ENCODE results near the gene PIMREG.

The PIMREG gene

DNA sequence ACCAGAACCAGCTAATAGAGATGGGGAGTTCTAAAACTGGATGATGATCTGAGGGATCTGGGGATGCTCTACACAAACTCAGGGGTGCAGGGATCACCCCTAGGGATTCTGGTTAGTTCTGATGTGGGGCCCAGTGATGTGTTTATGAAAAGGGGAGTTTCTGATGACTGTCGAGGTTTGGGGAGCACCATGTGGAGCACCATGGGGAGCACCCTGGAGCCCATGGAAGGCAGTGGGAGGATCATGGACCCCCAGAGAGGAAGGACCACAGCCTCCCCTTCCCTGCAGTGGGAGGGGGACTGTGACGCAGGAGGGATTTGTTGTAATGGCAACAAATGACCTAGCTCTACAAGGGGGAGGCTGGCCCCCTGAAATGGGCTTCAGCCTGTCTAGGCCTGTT is 18.4 kb downstream of the PIMREG start:
- no peak for TF ChIP-seq CTCF (IDR thresholded peaks at IDR 0.05; ENCODE audit: extremely low read depth, insufficient read depth, missing control alignments)
- in situ Hi-C loops (cut with MboI; ENCODE audit: low pct_unique_long_range_greater_than_20kb, low sequenced_read_pairs, unreplicated experiment) = no loop called here
- no peak for DNase-seq (ENCODE audit: low spot score)

DNA sequence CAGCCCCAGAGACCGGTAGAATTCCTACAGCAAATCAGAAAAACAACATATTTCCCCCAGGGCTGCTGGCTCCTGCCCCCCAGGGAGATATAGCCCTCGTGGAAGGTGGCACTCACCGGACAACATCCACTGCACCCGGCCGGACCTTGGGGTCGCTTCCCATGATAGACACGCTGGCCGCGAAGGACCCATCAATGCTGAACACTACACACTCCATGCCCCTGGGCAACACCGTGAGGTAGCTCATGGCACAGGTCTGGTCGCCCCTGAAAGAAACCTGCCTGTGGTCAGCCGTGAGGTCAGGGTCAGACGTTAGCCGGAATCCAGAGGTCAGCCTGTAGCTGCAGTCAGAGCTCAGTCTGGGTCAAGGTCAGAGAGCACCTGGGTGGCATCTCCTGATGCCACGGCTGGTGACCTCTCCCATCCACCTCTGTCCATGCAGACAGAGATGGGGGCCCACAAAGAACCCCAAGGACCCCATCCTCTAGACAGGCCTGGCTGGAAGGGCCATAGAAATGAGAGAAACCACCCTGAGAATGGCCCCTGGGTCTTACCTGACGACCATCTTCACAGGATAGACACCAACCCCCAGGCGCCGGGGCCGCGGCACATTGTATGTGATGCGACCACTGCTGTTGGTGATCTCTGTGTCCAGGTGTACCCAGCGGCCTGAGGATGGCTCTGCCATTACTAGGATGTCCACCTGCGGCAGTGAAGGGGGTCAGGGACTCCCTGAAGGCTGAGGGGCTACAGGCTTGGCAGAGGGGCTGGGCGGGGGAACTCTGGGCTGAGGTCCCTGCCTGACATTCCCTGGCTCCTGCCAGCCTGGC is 19.6 kb downstream of the PIMREG start:
- no peak for TF ChIP-seq CTCF (IDR thresholded peaks at IDR 0.05; ENCODE audit: extremely low read depth, insufficient read depth, missing control alignments)
- in situ Hi-C loops (cut with MboI; ENCODE audit: low pct_unique_long_range_greater_than_20kb, low sequenced_read_pairs, unreplicated experiment) = no loop called here
- no peak for DNase-seq (ENCODE audit: low spot score)

GRCh38 chr17:6464446-6465041 is 20.3 kb downstream of the PIMREG start:
- in situ Hi-C loops (cut with MboI; ENCODE audit: low pct_unique_long_range_greater_than_20kb, low sequenced_read_pairs, unreplicated experiment) = no loop called here
- no peak for TF ChIP-seq CTCF (IDR thresholded peaks at IDR 0.05; ENCODE audit: extremely low read depth, insufficient read depth, missing control alignments)
- DNase-seq (ENCODE audit: low spot score) = no peak

- in situ Hi-C loops (cut with MboI; ENCODE audit: low pct_unique_long_range_greater_than_20kb, low sequenced_read_pairs, unreplicated experiment) = no loop called here
- no peak for TF ChIP-seq CTCF (IDR thresholded peaks at IDR 0.05; ENCODE audit: extremely low read depth, insufficient read depth, missing control alignments)
- no peak for DNase-seq (ENCODE audit: low spot score)
Observed at GRCh38 chr17:6465206-6466003, 21.1 kb downstream of the PIMREG start.

DNA sequence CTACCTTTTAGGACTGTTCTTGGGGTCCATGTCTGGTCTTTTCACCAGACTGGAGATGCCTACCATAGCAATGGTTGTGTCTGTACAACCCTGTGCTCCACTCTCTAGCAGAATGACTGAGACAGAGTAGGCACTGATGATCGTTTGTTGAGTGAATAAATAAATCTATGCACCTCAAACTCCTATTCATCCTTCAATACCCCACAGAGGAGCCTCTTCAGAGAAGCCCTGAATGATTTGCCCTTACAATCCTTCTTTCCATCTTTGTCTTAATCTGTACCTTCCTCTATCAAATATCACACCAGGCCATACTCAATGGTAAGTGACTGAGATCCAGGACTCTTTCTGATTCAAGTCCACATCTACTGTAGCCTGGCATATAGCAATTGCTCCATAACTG is 23.3 kb downstream of the PIMREG start:
- in situ Hi-C loops (cut with MboI; ENCODE audit: low pct_unique_long_range_greater_than_20kb, low sequenced_read_pairs, unreplicated experiment) = no loop called here
- TF ChIP-seq CTCF (IDR thresholded peaks at IDR 0.05; ENCODE audit: extremely low read depth, insufficient read depth, missing control alignments) = no peak
- DNase-seq (ENCODE audit: low spot score) = no peak

- no peak for DNase-seq (ENCODE audit: low spot score)
- in situ Hi-C loops (cut with MboI; ENCODE audit: low pct_unique_long_range_greater_than_20kb, low sequenced_read_pairs, unreplicated experiment) = no loop called here
- TF ChIP-seq CTCF (IDR thresholded peaks at IDR 0.05; ENCODE audit: extremely low read depth, insufficient read depth, missing control alignments) = no peak
Observed at GRCh38 chr17:6468051-6468790, 24.0 kb downstream of the PIMREG start.
